K562 (cell line): ENCODE data around the gene BTRC. TPM values are rescaled to one million over a fixed set of nuclear protein-coding genes. Genes with fewer than 3 reads are reported as not detected.

ENCODE experiments used
- EP400 ChIP-seq: fragments of 450-650 bp; IDR thresholded peaks from 2 replicates; pipeline ENCODE4 v1.6.1; 2017; ENCODE audit warnings: antibody characterized with exemption, mild to moderate bottlenecking, moderate library complexity
- HDAC1 ChIP-seq, 2 experiments: fragments of 450-650 bp; IDR thresholded peaks; 2 replicates each; pipeline ENCODE4 v1.6.1; 2016 to 2017; ENCODE audit warnings: inconsistent platforms in 1 of 2, mild to moderate bottlenecking in 1 of 2, moderate library complexity in 1 of 2
- HEY1 ChIP-seq: fragments of 250-450 bp; sonication (Bioruptor Pico); IDR thresholded peaks from 2 replicates; pipeline ENCODE4 v1.5.0; 2020; ENCODE audit warnings: mild to moderate bottlenecking, moderate library complexity, borderline replicate concordance
- MAX ChIP-seq: sonication (generic); formaldehyde crosslinking; IDR thresholded peaks from 2 replicates; pipeline ENCODE4 v1.9.0; 2022; ENCODE audit warnings: mild to moderate bottlenecking, missing genetic modification reagents
- NBN ChIP-seq: fragments of 450-650 bp; IDR thresholded peaks from 2 replicates; pipeline ENCODE4 v1.6.1; 2016; ENCODE audit warnings: low read depth, mild to moderate bottlenecking
- PHB2 ChIP-seq: fragments of 450-650 bp; IDR thresholded peaks from 2 replicates; pipeline ENCODE4 v1.6.1; 2017; ENCODE audit warnings: low read depth
- ZBTB1 ChIP-seq: sonication (generic); formaldehyde crosslinking; IDR thresholded peaks from 2 replicates; pipeline ENCODE4 v1.8.1; 2023; ENCODE audit warnings: missing genetic modification reagents, low read depth, mild to moderate bottlenecking, borderline replicate concordance
- ZBTB11 ChIP-seq, 3 experiments: fragments of 200-800 bp in 1 of 3; fragments of 250-450 bp in 1 of 3; fragments of 450-650 bp in 1 of 3; sonication (Bioruptor Pico) in 1 of 3; sonication (Bioruptor generic) in 1 of 3; formaldehyde crosslinking in 1 of 3; IDR thresholded peaks; 2 replicates each; pipeline versions ENCODE4 v1.6.1 to v1.8.0; 2016 to 2022; ENCODE audit warnings: mild to moderate bottlenecking in 2 of 3, missing genetic modification characterization in 2 of 3, missing compliant biosample characterization in 1 of 3, moderate library complexity in 1 of 3
- ZFX ChIP-seq: sonication (generic); formaldehyde crosslinking; IDR thresholded peaks from 2 replicates; pipeline ENCODE4 v1.8.0; 2022; ENCODE audit warnings: mild to moderate bottlenecking, missing genetic modification reagents, moderate library complexity
- ZNF639 ChIP-seq, 2 experiments: fragments of 200-800 bp in 1 of 2; sonication (Bioruptor generic) in 1 of 2; sonication (generic) in 1 of 2; formaldehyde crosslinking in 1 of 2; IDR thresholded peaks in 1 of 2; conservative IDR thresholded peaks in 1 of 2; 2 replicates each; pipeline versions ENCODE4 v1.5.0 to v1.6.1; 2016 to 2020; ENCODE audit warnings: missing compliant biosample characterization in 1 of 2, missing genetic modification characterization in 1 of 2, missing genetic modification reagents in 1 of 2
- polyA plus RNA-seq, 8 experiments: library from polyadenylated mRNA; depleted of rRNA in 4 of 8; stranded (reverse) in 5 of 8; unstranded in 3 of 8; fragments of >200 nt; fragmentation: Nextera tagmentation in 2 of 8; fragmentation: Illumina TruSeq in 1 of 8; extraction: Ambion mirVana in 2 of 8; extraction: Trizol in 1 of 8; gene quantifications; 2 replicates each; pipeline versions ENCODE4 v1.2.1 to v1.2.3, GENCODE V29; 2011 to 2014; ENCODE audit warnings: inconsistent platforms in 1 of 8, missing spikeins in 1 of 8
- total RNA-seq, 7 experiments: library from RNA; depleted of rRNA in 6 of 7; stranded (reverse); fragments of >200 nt in 6 of 7; fragmentation: Illumina TruSeq in 2 of 7; extraction: Trizol in 2 of 7; gene quantifications; 2 replicates each; pipeline versions ENCODE4 v1.2.1 to v1.2.3, GENCODE V29; 2011 to 2021; ENCODE audit warnings: low replicate concordance in 1 of 7
- TF ChIP-seq, protein P1 (sequence below): sonication (generic); formaldehyde crosslinking; IDR thresholded peaks from 2 replicates; pipeline ENCODE4 v1.8.1; 2023; ENCODE audit warnings: mild to moderate bottlenecking, missing genetic modification reagents

The BTRC gene
- total and polyA plus RNA-seq, 9 of the 15 experiments (the other 6 are each of a cell fraction or from before 2014, with no cell fraction given), result 1.6 to 15.4 (median 7.0) TPM

- TF ChIP-seq ZBTB11 (CRISPR knock-in tag; IDR thresholded peaks at IDR 0.05) (no peak), PHB2 (no peak), ZBTB1 (peak; percentile 89), ZNF639 (CRISPR knock-in tag; conservative IDR thresholded peaks at IDR 0.05 in 1 of 2, IDR thresholded peaks at IDR 0.05 in 1 of 2) (no peak), HEY1 (CRISPR knock-in tag) (no peak), ZFX (CRISPR knock-in tag) (peak; percentile 34; the same call in 1 of the 2 replicates), NBN (no peak), MAX (CRISPR knock-in tag) (no peak; the same call in 1 of the 2 replicates), HDAC1 (IDR thresholded peaks at IDR 0.05) (peak in 1 of 2 experiments; percentile 28; a peak in 1 of 4 replicates), EP400 (peak; percentile 11; the same call in 1 of the 2 replicates)
- TF ChIP-seq, protein P1, sequence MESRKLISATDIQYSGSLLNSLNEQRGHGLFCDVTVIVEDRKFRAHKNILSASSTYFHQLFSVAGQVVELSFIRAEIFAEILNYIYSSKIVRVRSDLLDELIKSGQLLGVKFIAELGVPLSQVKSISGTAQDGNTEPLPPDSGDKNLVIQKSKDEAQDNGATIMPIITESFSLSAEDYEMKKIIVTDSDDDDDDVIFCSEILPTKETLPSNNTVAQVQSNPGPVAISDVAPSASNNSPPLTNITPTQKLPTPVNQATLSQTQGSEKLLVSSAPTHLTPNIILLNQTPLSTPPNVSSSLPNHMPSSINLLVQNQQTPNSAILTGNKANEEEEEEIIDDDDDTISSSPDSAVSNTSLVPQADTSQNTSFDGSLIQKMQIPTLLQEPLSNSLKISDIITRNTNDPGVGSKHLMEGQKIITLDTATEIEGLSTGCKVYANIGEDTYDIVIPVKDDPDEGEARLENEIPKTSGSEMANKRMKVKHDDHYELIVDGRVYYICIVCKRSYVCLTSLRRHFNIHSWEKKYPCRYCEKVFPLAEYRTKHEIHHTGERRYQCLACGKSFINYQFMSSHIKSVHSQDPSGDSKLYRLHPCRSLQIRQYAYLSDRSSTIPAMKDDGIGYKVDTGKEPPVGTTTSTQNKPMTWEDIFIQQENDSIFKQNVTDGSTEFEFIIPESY (CRISPR knock-in tag), result 0 out of 2 replicates have a peak, but pooled peaks have one; percentile 4
Measured at GRCh38 chr10:101569622-101570427, 215.9 kb downstream of the BTRC start (continued).
